IgD-negative memory B cell (primary cell): ENCODE results near the gene SASH1. TPM values are rescaled to one million over a fixed set of nuclear protein-coding genes. Genes with fewer than 3 reads are reported as not detected.
"Not testable (repeated sequence)": the region's sequence is repeated elsewhere in the genome, so short reads cannot be mapped to it uniquely, and the experiment has no call there.

ENCODE experiments used
- H3K27ac Mint-ChIP-seq, 3 donors: one replicate each; pipeline ENCODE4 v1.8.0; 2020 to 2022; ENCODE audit warnings: mild to moderate bottlenecking in 3 of 3, mixed read lengths in 3 of 3, moderate library complexity in 1 of 3
- H3K27me3 Mint-ChIP-seq: one replicate; pipeline ENCODE4 v1.8.0; 2021; ENCODE audit warnings: mixed read lengths
- H3K36me3 Mint-ChIP-seq: one replicate; pipeline ENCODE4 v1.8.0; 2020; ENCODE audit warnings: mild to moderate bottlenecking, mixed read lengths
- H3K4me1 Mint-ChIP-seq, 3 donors: one replicate each; pipeline ENCODE4 v1.8.0; 2020 to 2022; ENCODE audit warnings: mixed read lengths in 3 of 3, mild to moderate bottlenecking in 1 of 3
- H3K4me3 Mint-ChIP-seq, 4 donors: one replicate each; pipeline ENCODE4 v1.8.0; 2020 to 2022; ENCODE audit warnings: mild to moderate bottlenecking in 4 of 4, mixed read lengths in 4 of 4, moderate library complexity in 3 of 4
- H3K9me3 Mint-ChIP-seq, 3 donors: one replicate each; pipeline ENCODE4 v1.8.0; 2020 to 2021; ENCODE audit warnings: mixed read lengths in 3 of 3, mild to moderate bottlenecking in 1 of 3
- polyA plus RNA-seq: library from polyadenylated mRNA; unstranded; fragments of 300-500 nt; fragmentation: Illumina TruSeq; gene quantifications from one replicate; pipeline ENCODE4 v1.2.3, GENCODE V29; 2021

Gene SASH1
- polyA plus RNA-seq, 1 donor from 2014 or later, result 0.55 TPM

DNA sequence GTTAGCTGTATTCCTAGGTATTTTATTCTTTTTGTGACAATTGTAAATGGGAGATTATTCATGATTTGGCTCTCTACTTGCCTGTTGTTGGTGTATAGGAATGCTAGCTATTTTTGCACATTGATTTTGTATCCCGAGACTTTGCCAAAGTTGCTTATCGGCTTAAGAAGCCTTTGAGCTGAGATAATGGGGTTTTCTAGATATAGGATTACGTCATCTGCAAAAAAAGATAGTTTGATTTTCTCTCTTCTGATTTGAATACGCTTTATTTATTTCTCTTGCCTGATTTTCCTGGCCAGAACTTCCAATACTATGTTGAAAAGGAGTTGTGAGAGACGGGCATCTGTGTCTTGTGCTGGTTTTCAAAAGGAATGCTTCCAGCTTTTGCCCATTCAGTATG is 241.0 kb downstream of the SASH1 start:
- Mint-ChIP-seq H3K27me3 (peaks cover 3% of the 10 kb centered on the region), H3K27ac (no peak overlapping the region)

DNA sequence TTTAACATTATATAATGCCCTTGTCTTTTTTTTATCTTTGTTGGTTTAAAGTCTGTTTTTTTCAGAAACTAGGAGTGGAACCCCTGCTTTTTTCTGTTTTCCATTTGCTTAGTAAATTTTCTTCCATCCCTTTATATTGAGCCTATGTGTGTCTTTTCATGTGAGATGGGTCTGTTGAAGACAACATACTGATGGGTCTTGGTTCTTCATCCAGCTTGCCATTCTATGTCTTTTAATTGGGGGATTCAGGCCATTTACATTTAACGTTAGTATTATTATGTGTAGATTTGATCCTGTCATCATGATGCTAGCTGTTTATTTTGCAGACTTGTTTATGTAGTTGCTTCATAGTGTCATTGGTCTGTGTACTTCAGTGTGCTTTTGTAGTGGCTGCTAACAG is 243.0 kb downstream of the SASH1 start:
- not testable (repeated sequence) for H3K27me3 Mint-ChIP-seq, H3K36me3 Mint-ChIP-seq, H3K4me3 Mint-ChIP-seq, H3K27ac Mint-ChIP-seq, H3K4me1 Mint-ChIP-seq
- H3K9me3 Mint-ChIP-seq, result peaks cover 8 to 32% (median 13%) of the 10 kb centered on the region in 3 donors

More for the DNA sequence above, 241.0 kb downstream of the SASH1 start:
- Mint-ChIP-seq H3K4me1 (peaks cover 0 to 8% (median 0%) of the 10 kb centered on the region in 3 donors), H3K4me3 (no peak overlapping the region), H3K9me3 (peaks cover 8 to 27% (median 13%) of the 10 kb centered on the region in 3 donors), H3K36me3 (peaks cover 6% of the 10 kb centered on the region)

DNA sequence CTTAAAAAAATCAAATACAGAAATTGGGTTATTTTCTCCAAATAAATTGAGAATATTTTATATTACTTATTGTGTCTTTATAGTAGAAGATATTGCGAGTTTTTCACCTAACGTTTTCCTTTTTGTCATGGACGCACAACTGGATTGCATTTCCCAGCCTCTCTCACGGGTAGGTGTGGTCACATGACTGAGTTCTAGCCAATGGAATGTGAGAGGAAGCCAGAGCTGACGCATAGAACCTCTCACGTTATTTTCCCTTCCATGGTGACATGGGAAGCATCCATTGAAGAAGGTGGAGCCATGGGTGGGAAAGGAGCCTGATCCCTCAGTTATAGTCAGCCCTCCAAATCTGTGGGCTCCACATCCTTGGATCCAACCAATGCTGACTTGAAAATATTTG is 248.2 kb downstream of the SASH1 start:
- H3K27me3 Mint-ChIP-seq, result peaks cover 1% of the 10 kb centered on the region
- no peak overlapping the region for H3K4me3 Mint-ChIP-seq
- peaks cover 0 to 5% (median 2%) of the 10 kb centered on the region in 3 donors for H3K4me1 Mint-ChIP-seq
- H3K27ac Mint-ChIP-seq, result no peak overlapping the region
- H3K9me3 Mint-ChIP-seq, result peaks cover 4 to 14% (median 5%) of the 10 kb centered on the region in 3 donors
- no peaks in the 10 kb centered on the region for H3K36me3 Mint-ChIP-seq

DNA sequence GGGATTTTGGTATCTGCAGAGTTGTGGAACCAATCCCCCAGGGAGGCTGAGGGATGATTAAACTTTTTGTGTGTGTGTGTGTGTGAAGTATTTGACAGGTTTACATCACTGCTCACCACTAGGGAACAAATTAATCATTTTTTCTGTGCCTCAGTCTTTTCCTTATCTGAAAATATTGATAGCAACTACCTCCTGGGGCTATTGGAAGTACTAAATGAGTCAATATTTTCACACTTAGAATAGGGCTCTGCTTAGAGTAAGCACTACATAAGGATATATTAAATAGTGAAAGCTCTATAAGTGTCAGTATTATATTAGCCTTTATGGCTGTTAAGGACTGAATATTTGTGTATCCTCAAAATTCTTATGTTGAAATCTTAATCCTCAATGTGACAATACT is 249.0 kb downstream of the SASH1 start:
- peaks cover 0 to 5% (median 2%) of the 10 kb centered on the region in 3 donors for H3K4me1 Mint-ChIP-seq
- no peak overlapping the region for H3K4me3 Mint-ChIP-seq
- peaks cover 1% of the 10 kb centered on the region for H3K27me3 Mint-ChIP-seq
- no peak overlapping the region for H3K27ac Mint-ChIP-seq
- no peaks in the 10 kb centered on the region for H3K36me3 Mint-ChIP-seq
- peaks cover 0 to 6% (median 0%) of the 10 kb centered on the region in 3 donors for H3K9me3 Mint-ChIP-seq

DNA sequence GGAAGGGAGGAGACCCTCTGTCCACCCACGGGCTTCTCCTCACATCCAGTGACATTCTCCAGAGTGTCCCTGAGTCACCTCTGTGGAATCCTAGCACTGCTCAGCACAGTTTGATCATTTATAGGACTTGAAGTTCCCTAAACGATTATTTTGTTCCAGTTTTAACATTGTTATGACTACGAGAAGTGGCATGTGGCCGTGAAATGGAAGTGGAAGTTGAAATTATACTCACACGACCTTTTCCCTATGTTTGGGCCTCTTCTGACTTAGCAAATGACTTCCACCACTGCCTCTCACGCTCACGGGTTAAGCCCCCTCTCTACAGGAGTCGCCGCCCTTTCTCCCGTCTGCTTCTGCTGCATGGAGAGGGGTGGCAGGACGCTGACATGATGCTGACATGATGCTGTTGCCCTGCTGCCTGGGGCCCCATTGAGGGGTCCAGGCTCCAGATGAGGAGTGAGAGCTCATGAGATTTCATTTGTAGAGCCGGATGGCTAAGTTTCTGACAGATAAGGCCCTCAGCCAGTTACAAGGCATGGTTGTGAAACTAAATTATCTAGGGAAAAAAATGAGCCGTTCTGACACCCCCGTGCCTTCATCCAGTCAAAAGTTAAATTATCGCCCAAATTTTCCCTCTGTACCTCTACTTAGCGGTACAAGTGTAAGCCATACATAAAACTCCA is 250.6 kb downstream of the SASH1 start:
- Mint-ChIP-seq H3K27me3 (peaks cover 1% of the 10 kb centered on the region), H3K4me1 (peaks cover 0 to 5% (median 2%) of the 10 kb centered on the region in 3 donors), H3K4me3 (no peak overlapping the region), H3K27ac (no peak overlapping the region), H3K9me3 (peaks cover 0 to 5% (median 0%) of the 10 kb centered on the region in 3 donors), H3K36me3 (no peaks in the 10 kb centered on the region)

DNA sequence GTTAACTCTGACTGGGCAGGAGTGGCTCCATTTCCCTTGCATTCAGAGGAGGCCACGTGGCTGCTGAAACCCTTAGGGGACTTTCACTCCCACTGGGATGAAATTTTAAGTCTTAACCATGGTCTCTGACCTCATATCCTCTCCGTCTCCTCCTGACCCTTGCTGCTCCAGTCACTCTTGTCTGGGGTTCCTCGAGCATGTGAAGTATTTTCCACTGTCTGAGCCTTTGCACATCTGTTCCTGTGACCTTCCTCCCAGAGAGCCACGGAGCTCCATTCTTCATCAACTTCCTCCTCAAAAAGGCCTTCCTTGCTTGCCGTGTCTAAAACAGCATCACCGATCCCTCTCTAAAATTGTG is 251.2 kb downstream of the SASH1 start:
- Mint-ChIP-seq H3K36me3 (no peaks in the 10 kb centered on the region), H3K4me3 (no peak overlapping the region)

DNA sequence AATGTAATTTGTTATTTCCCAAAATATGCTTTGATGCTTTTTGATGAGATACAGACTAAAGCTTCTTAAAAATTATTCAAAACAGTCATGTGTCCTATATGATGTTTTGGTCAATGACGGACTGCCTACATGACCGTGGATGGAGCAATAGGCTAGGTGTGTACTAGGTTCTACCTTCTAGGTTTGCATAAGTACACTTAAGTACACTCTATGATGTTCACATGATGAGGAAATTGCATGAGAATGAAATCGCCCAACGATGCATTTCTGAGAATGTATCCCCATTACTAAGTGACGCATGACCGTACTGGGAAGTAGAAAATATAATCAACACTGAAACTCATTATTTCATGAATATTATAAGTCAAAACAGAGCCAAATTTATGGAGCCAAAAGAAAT is 252.9 kb downstream of the SASH1 start:
- no peak overlapping the region for H3K27ac Mint-ChIP-seq
- no peaks in the 10 kb centered on the region for H3K27me3 Mint-ChIP-seq
- no peaks in the 10 kb centered on the region for H3K9me3 Mint-ChIP-seq
- H3K4me1 Mint-ChIP-seq, result peaks cover 0 to 2% (median under 1%) of the 10 kb centered on the region in 3 donors
- H3K4me3 Mint-ChIP-seq, result no peak overlapping the region
- no peaks in the 10 kb centered on the region for H3K36me3 Mint-ChIP-seq

More for the DNA sequence above, 251.2 kb downstream of the SASH1 start:
- Mint-ChIP-seq H3K27ac (no peak overlapping the region), H3K4me1 (peaks cover 0 to 5% (median 2%) of the 10 kb centered on the region in 3 donors), H3K9me3 (peaks cover 0 to 5% (median 0%) of the 10 kb centered on the region in 3 donors), H3K27me3 (peaks cover 1% of the 10 kb centered on the region)

DNA sequence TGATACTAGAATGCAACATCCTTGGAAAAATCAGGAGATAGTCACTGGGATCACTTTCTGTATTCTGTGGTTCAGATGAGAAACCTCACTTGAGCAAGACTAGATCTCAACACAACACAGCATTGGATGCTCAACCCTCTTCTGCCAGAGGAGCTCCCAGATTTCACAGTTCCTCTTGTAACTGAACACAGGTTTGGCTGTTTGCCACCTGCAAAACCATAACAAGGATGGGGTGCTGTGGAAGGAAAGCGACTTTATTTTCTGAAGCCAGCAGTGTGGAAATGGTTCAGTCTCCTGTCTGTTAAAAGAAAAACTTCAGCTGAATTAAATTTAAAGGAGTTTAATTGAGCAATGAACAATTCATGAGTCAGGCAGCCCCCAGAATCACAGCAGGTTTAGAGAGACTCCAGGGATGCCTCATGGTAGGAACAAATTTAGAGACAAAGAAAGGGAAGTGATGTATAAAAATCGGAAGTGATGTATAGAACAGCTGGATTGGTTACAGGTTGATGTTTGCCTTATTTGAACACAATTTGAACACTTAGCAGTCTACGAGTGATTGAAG is 254.3 kb downstream of the SASH1 start:
- Mint-ChIP-seq H3K9me3 (peaks cover 0 to 4% (median 3%) of the 10 kb centered on the region in 3 donors), H3K27ac (no peak overlapping the region), H3K4me3 (peak overlapping the region in 1 of 4 donors; percentile 8), H3K4me1 (no peaks in the 10 kb centered on the region), H3K36me3 (peaks cover under 1% of the 10 kb centered on the region), H3K27me3 (peaks cover 1% of the 10 kb centered on the region)

DNA sequence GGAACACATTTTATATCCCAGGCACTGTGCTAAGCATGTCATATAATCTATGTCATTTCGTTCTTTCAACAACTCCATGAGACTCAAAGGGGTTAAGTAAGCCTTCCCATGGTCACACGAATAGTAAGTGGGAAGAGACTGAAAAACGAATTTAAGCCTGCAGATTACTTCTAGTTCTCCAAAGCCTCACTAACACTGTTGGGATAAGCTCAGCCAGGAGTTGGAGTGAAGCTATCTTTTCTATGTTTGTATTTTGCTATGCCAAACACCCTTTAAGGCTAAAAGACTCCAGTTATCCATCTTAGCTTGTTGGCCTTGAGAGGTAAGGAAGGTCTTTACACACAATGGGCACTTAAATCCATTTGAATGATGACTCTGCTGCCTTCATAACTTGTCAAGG is 256.1 kb downstream of the SASH1 start:
- peaks cover 0 to 1% (median 0%) of the 10 kb centered on the region in 3 donors for H3K4me1 Mint-ChIP-seq
- peaks cover 2% of the 10 kb centered on the region for H3K36me3 Mint-ChIP-seq
- H3K4me3 Mint-ChIP-seq, result no peak overlapping the region
- peaks cover 0 to 10% (median 5%) of the 10 kb centered on the region in 3 donors for H3K9me3 Mint-ChIP-seq
- H3K27ac Mint-ChIP-seq, result no peak overlapping the region
- peaks cover 1% of the 10 kb centered on the region for H3K27me3 Mint-ChIP-seq

DNA sequence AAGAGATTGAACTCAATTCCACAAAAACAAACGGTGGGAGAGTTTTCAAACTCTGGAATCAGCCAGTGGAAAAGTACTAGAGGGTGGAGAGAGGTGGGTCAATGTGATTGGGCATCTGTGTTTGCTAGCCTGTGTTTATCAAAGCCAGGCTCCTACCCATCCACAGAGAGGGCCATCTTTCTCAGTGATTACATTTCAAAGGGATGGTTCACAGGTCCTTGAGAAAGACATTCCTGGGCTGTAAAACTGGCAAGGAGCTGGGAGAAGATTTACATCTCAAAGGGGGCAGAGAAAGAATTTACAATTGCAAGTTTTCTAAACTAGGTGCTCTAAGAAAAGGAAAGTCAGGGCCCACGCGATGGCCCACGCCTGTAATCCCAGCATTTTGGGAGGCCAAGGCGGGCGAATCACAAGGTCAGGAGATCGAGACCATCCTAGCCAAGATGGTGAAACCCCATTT is 257.4 kb downstream of the SASH1 start:
- Mint-ChIP-seq H3K27me3 (peaks cover 1% of the 10 kb centered on the region), H3K9me3 (peaks cover 0 to 10% (median 5%) of the 10 kb centered on the region in 3 donors), H3K27ac (no peak overlapping the region), H3K4me3 (no peak overlapping the region), H3K36me3 (peaks cover 2% of the 10 kb centered on the region), H3K4me1 (peaks cover 0 to 1% (median 0%) of the 10 kb centered on the region in 3 donors)
